Upper lobe of left lung (tissue), 6 donors: ENCODE data around the gene EIF4EBP2. TPM values are rescaled to one million over a fixed set of nuclear protein-coding genes. Genes with fewer than 3 reads are reported as not detected.
A peak's percentile ranks its signal among the peaks of the same experiment; 100 is the strongest.

Source experiments
- ATAC-seq, 2 donors: fragments of 200-7000 bp; cut with Tn5 transposase; one replicate each; pipeline ENCODE4 v1.9.1; 2022; ENCODE audit warnings: mild to moderate bottlenecking in 2 of 2, moderate library complexity in 2 of 2; ENCODE audit not compliant: low FRiP score in 2 of 2
- DNase-seq, 2 donors: peaks; one replicate each; pipeline ENCODE4 v3.0.0-alpha.2; 2019 to 2020
- H3K27ac ChIP-seq, 4 donors: fragments of 200-600 bp; sonication (generic); one replicate each; pipeline ENCODE4 v1.5.1; 2016 to 2019
- H3K27me3 ChIP-seq, 4 donors: fragments of 200-600 bp; sonication (generic); one replicate each; pipeline ENCODE4 v1.5.1; 2017 to 2019
- H3K36me3 ChIP-seq, 4 donors: fragments of 200-600 bp; sonication (generic); one replicate each; pipeline ENCODE4 v1.5.1; 2016 to 2019
- H3K4me1 ChIP-seq, 4 donors: fragments of 200-600 bp; sonication (generic); one replicate each; pipeline ENCODE4 v1.5.1; 2018 to 2019
- H3K4me3 ChIP-seq, 4 donors: fragments of 200-600 bp; sonication (generic); one replicate each; pipeline ENCODE4 v1.5.1; 2017 to 2019; ENCODE audit warnings: mild to moderate bottlenecking in 2 of 4, moderate library complexity in 1 of 4
- H3K9me3 ChIP-seq, 4 donors: fragments of 200-600 bp; sonication (generic); one replicate each; pipeline ENCODE4 v1.5.1; 2018 to 2019
- EP300 ChIP-seq, 4 donors: sonication (generic); formaldehyde crosslinking; IDR thresholded peaks; one replicate each; pipeline ENCODE4 v1.5.1; 2017; ENCODE audit warnings: antibody characterized with exemption in 4 of 4, control low read depth in 2 of 4
- POLR2A ChIP-seq, 4 donors: fragments of 450-650 bp; IDR thresholded peaks; one replicate each; pipeline ENCODE4 v1.5.1; 2016 to 2017; ENCODE audit warnings: antibody characterized with exemption in 4 of 4, mild to moderate bottlenecking in 2 of 4
- POLR2AphosphoS5 ChIP-seq, 2 donors: sonication (generic); formaldehyde crosslinking; IDR thresholded peaks; one replicate each; pipeline ENCODE4 v1.5.1; 2017; ENCODE audit warnings: antibody characterized with exemption in 2 of 2
- WGBS, 2 donors: methylation state at CpG; one replicate each; pipeline ENCODE4 v1.1.5; 2017 to 2018; 5-methylcytosine and 5-hydroxymethylcytosine counted together
- total RNA-seq, 6 donors: library from RNA; depleted of rRNA in 4 of 6; stranded (reverse); fragments of >200 nt in 4 of 6; gene quantifications; one replicate each; pipeline versions ENCODE4 v1.1.0 to v1.2.1, GENCODE V29; 2016 to 2021
- TF ChIP-seq, protein P1 (sequence below), 6 experiments: fragments of 450-650 bp in 4 of 6; fragments of 200-600 bp in 2 of 6; sonication (generic) in 2 of 6; IDR thresholded peaks; one replicate each; pipeline ENCODE4 v1.5.1; 2016 to 2019; ENCODE audit warnings: antibody characterized with exemption in 6 of 6
- donor health status: DM: no; HTN: no; CAD: no; lungs with moderate emphysema.
- donor health status: DM: no; HTN: yes; CAD: no; lungs with severe emphysema.

The EIF4EBP2 gene
- total RNA-seq, 6 donors from 2014 or later, result 36.3 to 85.1 (median 58.9) TPM

DNA sequence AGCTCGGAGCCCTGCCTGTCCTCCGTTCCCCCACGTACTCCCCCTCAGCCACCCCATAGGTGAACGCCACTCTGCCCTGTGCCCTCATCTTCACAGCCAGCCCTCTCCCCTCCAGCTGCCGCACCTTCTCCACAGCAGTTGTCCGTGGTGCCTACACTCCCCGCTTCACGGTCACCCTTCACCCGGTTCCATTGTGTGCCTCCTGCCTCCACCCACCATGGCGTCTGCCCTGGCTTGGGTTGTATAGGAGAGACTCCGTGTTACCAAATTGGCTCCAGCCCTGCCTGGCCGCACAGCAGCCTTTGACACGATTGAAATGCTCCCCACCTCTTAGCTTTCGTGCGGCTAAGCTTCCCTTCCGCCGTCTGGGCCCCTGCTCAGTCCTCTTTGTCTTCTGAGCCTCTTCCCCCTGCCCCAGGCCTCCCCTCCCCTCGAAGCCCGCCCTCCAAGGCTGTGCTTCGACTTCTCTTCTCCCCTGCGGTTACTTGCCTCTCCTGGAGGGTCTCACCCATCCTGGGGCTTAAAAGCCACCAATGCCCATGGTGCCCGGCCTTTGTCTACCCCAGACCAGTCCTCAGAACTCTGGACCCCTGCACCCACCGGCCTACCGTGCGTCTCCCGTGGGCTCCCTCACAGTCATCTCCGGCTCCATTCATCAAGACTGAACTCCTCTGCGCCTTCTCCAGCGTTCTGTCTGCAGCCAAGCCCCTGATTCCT, 56.0 kb downstream of the EIF4EBP2 start:
- H3K9me3 ChIP-seq, result no peaks in the 10 kb centered on the region
- H3K27me3 ChIP-seq, result peaks cover 0 to 12% (median 0%) of the 10 kb centered on the region in 4 donors
- H3K4me3 ChIP-seq, result no peak overlapping the region
- peak overlapping the region in 1 of 4 donors; percentile 34 for H3K27ac ChIP-seq
- no peaks in the 10 kb centered on the region for H3K36me3 ChIP-seq
- no peak for TF ChIP-seq POLR2A (IDR thresholded peaks at IDR 0.05)
- TF ChIP-seq EP300 (IDR thresholded peaks at IDR 0.05), result no peak
- TF ChIP-seq, protein P1, sequence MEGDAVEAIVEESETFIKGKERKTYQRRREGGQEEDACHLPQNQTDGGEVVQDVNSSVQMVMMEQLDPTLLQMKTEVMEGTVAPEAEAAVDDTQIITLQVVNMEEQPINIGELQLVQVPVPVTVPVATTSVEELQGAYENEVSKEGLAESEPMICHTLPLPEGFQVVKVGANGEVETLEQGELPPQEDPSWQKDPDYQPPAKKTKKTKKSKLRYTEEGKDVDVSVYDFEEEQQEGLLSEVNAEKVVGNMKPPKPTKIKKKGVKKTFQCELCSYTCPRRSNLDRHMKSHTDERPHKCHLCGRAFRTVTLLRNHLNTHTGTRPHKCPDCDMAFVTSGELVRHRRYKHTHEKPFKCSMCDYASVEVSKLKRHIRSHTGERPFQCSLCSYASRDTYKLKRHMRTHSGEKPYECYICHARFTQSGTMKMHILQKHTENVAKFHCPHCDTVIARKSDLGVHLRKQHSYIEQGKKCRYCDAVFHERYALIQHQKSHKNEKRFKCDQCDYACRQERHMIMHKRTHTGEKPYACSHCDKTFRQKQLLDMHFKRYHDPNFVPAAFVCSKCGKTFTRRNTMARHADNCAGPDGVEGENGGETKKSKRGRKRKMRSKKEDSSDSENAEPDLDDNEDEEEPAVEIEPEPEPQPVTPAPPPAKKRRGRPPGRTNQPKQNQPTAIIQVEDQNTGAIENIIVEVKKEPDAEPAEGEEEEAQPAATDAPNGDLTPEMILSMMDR (IDR thresholded peaks at IDR 0.05), result no peak
- no peak for TF ChIP-seq POLR2AphosphoS5 (IDR thresholded peaks at IDR 0.05)
- peaks cover 25 to 35% (median 32%) of the 10 kb centered on the region in 4 donors for H3K4me1 ChIP-seq
- 84 to 86% methylated on average over 27 to 29 of the region's 29 CpGs for WGBS, 2 donors
- DNase-seq (no peak), ATAC-seq (no peak)

GRCh38 chr10:70461397-70462348, 57.7 kb downstream of the EIF4EBP2 start:
- peak; percentile 61 to 72 for ATAC-seq

GRCh38 chr10:70462349-70462984, 58.5 kb downstream of the EIF4EBP2 start:
- H3K4me1 ChIP-seq, result peaks cover 25 to 35% (median 32%) of the 10 kb centered on the region in 4 donors
- WGBS, 2 donors, result 30 to 31% methylated on average over 3 to 4 of the region's 4 CpGs
- H3K27me3 ChIP-seq, result peaks cover 0 to 12% (median 0%) of the 10 kb centered on the region in 4 donors
- no peak for ATAC-seq
- H3K9me3 ChIP-seq, result no peaks in the 10 kb centered on the region
- H3K4me3 ChIP-seq, result no peak overlapping the region
- no peaks in the 10 kb centered on the region for H3K36me3 ChIP-seq
- TF ChIP-seq, protein P1 (IDR thresholded peaks at IDR 0.05), result peak in 1 of 6 experiments; percentile 10
- TF ChIP-seq POLR2AphosphoS5 (IDR thresholded peaks at IDR 0.05) (no peak), EP300 (IDR thresholded peaks at IDR 0.05) (peak in 1 of 4 donors; percentile 6)
- peak overlapping the region in 3 of 4 donors; percentile 0 to 32 (median 27) for H3K27ac ChIP-seq
- peak in 1 of 2 donors; percentile 48 for DNase-seq

More at GRCh38 chr10:70461397-70462348, 57.7 kb downstream of the EIF4EBP2 start:
- H3K27me3 ChIP-seq, result peaks cover 0 to 12% (median 0%) of the 10 kb centered on the region in 4 donors
- peak in 1 of 2 donors; percentile 48 for DNase-seq
- no peaks in the 10 kb centered on the region for H3K9me3 ChIP-seq
- TF ChIP-seq, protein P1 (IDR thresholded peaks at IDR 0.05), result peak; percentile 77 to 90 (median 83)
- TF ChIP-seq EP300 (IDR thresholded peaks at IDR 0.05), result no peak
- H3K4me3 ChIP-seq, result no peak overlapping the region
- WGBS, 2 donors, result 57 to 58% methylated on average over 7 to 13 of the region's 13 CpGs
- peak overlapping the region in 3 of 4 donors; percentile 0 to 32 (median 27) for H3K27ac ChIP-seq
- peaks cover 25 to 35% (median 32%) of the 10 kb centered on the region in 4 donors for H3K4me1 ChIP-seq
- no peaks in the 10 kb centered on the region for H3K36me3 ChIP-seq

DNA sequence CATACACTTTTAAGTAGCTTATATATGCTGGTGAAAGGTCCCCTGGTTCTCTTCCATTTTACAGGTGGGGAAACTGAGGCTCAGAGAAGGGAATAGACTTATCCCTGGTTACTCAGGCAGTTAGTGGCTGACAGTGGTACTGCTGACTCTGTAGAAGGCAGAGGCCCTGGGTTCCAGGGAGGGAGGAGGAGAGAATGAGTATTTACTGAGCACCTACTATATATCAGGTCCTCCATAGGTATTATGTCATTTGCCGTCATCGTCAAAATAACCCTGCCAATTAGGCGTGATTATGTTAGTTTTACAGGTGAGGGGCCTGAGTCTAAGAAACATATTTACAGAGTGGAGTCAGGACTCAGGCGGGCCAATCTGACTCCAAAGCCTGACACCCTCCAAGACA, 61.3 kb downstream of the EIF4EBP2 start:
- Histone ChIP-seq H3K27ac (no peak overlapping the region), H3K27me3 (no peaks in the 10 kb centered on the region), H3K9me3 (no peaks in the 10 kb centered on the region), H3K4me1 (peaks cover 13 to 24% (median 16%) of the 10 kb centered on the region in 4 donors), H3K4me3 (no peak overlapping the region), H3K36me3 (no peaks in the 10 kb centered on the region)
- WGBS, 2 donors, result 96 to 97% methylated on average over 4 of the region's 4 CpGs
- ATAC-seq, result no peak
- no peak for DNase-seq
- TF ChIP-seq, protein P1 (IDR thresholded peaks at IDR 0.05), result no peak
- TF ChIP-seq POLR2A (IDR thresholded peaks at IDR 0.05) (no peak), POLR2AphosphoS5 (IDR thresholded peaks at IDR 0.05) (no peak), EP300 (IDR thresholded peaks at IDR 0.05) (no peak)
